Brain microvascular endothelial cell (primary cell): Measurements from ENCODE around the gene RFWD3.
A peak's percentile ranks its signal among the peaks of the same experiment; 100 is the strongest.

ENCODE experiments used
- DNase-seq: peaks from one replicate; pipeline ENCODE4 v3.0.0-alpha.2; 2020
- H3K27ac ChIP-seq: fragments of 250-450 bp; sonication (Bioruptor Pico); 2 replicates; pipeline ENCODE4 v1.5.1; 2020; ENCODE audit warnings: mild to moderate bottlenecking, moderate library complexity
- H3K27me3 ChIP-seq: fragments of 250-450 bp; sonication (Bioruptor Pico); replicated peaks from 2 replicates; pipeline ENCODE4 v1.5.1; 2020; ENCODE audit warnings: mild to moderate bottlenecking
- H3K36me3 ChIP-seq: fragments of 250-450 bp; sonication (Bioruptor Pico); replicated peaks from 2 replicates; pipeline ENCODE4 v1.5.1; 2020; ENCODE audit warnings: mild to moderate bottlenecking
- H3K4me3 ChIP-seq: 2 replicates; pipeline ENCODE4 v1.5.1; 2011; ENCODE audit warnings: low read depth, mild to moderate bottlenecking, control low read depth, low read length, moderate library complexity
- CTCF ChIP-seq: IDR thresholded peaks from 2 replicates; pipeline ENCODE4 v1.5.1; 2011; ENCODE audit warnings: low read depth, mild to moderate bottlenecking, moderate library complexity, low read length, control low read depth, inconsistent platforms; ENCODE audit errors: missing control alignments
- in situ Hi-C: cut with HindIII; loops from 2 replicates; pipeline ENCODE4 v1.10.0; 2017; ENCODE audit warnings: low sequenced_read_pairs, low pct_ligation_motif_present

The RFWD3 gene

GRCh38 chr16:74606521-74607309 lies 60.0 kb downstream of the RFWD3 start, which contains the start of gene GLG1:
GLG1 (minus strand) TSS chr16:74607114; CDS start chr16:74607094, 20 bp downstream.
- peak within 1 kb of the TSS; percentile 97 for H3K4me3 ChIP-seq

GRCh38 chr16:74605746-74606520 lies 60.7 kb downstream of the RFWD3 start:
- H3K27ac ChIP-seq: peak overlapping the region; percentile 93
- H3K36me3 ChIP-seq: no peaks in the 10 kb centered on the region
- no peaks in the 10 kb centered on the region for H3K27me3 ChIP-seq
- H3K4me3 ChIP-seq: peak overlapping the region; percentile 97
- no peak for TF ChIP-seq CTCF
- in situ Hi-C loops: no loop called here
- no peak for DNase-seq

More at GRCh38 chr16:74606521-74607309, 60.0 kb downstream of the RFWD3 start, which contains the start of gene GLG1:
- H3K36me3 ChIP-seq: no peaks in the 10 kb centered on the region
- TF ChIP-seq CTCF: no peak
- peak; percentile 83 for DNase-seq
- in situ Hi-C loops: no loop called here
- no peaks in the 10 kb centered on the region for H3K27me3 ChIP-seq
- H3K27ac ChIP-seq: peak within 1 kb of the TSS; percentile 93

GRCh38 chr16:74605332-74605731 lies 61.3 kb downstream of the RFWD3 start:
- no peak for TF ChIP-seq CTCF
- Histone ChIP-seq H3K27me3 (no peaks in the 10 kb centered on the region), H3K36me3 (no peaks in the 10 kb centered on the region), H3K27ac (no peak overlapping the region), H3K4me3 (peak overlapping the region; percentile 97)
- DNase-seq: no peak
- in situ Hi-C loops: no loop called here

GRCh38 chr16:74603848-74604247 lies 62.8 kb downstream of the RFWD3 start:
- no peak for DNase-seq
- no peak overlapping the region for H3K27ac ChIP-seq
- H3K4me3 ChIP-seq: no peak overlapping the region
- in situ Hi-C loops: no loop called here
- TF ChIP-seq CTCF: no peak
- no peaks in the 10 kb centered on the region for H3K27me3 ChIP-seq
- no peaks in the 10 kb centered on the region for H3K36me3 ChIP-seq

GRCh38 chr16:74601126-74601871 lies 65.4 kb downstream of the RFWD3 start:
- Histone ChIP-seq H3K4me3 (no peak overlapping the region), H3K27ac (no peak overlapping the region), H3K36me3 (no peaks in the 10 kb centered on the region), H3K27me3 (no peaks in the 10 kb centered on the region)
- no peak for TF ChIP-seq CTCF
- DNase-seq: no peak
- in situ Hi-C loops: no loop called here
